CD4-positive, CD25-positive, alpha-beta regulatory T cell (primary cell): Measurements from ENCODE around the gene CAP2. TPM values are rescaled to one million over a fixed set of nuclear protein-coding genes. Genes with fewer than 3 reads are reported as not detected.

Experiments
- ATAC-seq, 2 donors: fragments of 150-1000 bp; cut with Tn5 transposase; one replicate each; pipeline ENCODE4 v1.10.0; 2021; ENCODE audit warnings: low read depth in 2 of 2, moderate number of reproducible peaks in 2 of 2, moderate library complexity in 1 of 2
- DNase-seq, 3 donors: peaks; one replicate each; pipeline versions ENCODE4 v3.0.0 to v3.0.0-alpha.2; 2012 to 2022; ENCODE audit warnings: mixed read lengths in 1 of 3
- H3K27ac ChIP-seq: one replicate; pipeline ENCODE4 v1.7.0; 2013; ENCODE audit warnings: mild to moderate bottlenecking, low read length; ENCODE audit not compliant: insufficient read depth, poor library complexity, severe bottlenecking
- H3K27me3 ChIP-seq: one replicate; pipeline ENCODE4 v1.7.0; 2013; ENCODE audit warnings: low read length; ENCODE audit not compliant: control insufficient read depth, insufficient read depth
- H3K36me3 ChIP-seq: one replicate; pipeline ENCODE4 v1.7.0; 2013; ENCODE audit warnings: mild to moderate bottlenecking, low read length, moderate library complexity; ENCODE audit not compliant: control insufficient read depth, insufficient read depth
- H3K4me1 ChIP-seq: 2 replicates; pipeline ENCODE4 v1.7.0; 2013; ENCODE audit warnings: mild to moderate bottlenecking, low read length; ENCODE audit not compliant: insufficient read depth, control insufficient read depth, poor library complexity, severe bottlenecking
- H3K4me3 ChIP-seq: one replicate; pipeline ENCODE4 v1.7.0; 2013; ENCODE audit warnings: low read depth, mild to moderate bottlenecking, low read length, moderate library complexity
- H3K9me3 ChIP-seq, 2 experiments: 1 replicate in 1 of 2; 2 replicates in 1 of 2; pipeline ENCODE4 v1.7.0; 2013; ENCODE audit warnings: low read length in 2 of 2, mild to moderate bottlenecking in 1 of 2, moderate library complexity in 1 of 2; ENCODE audit not compliant: control insufficient read depth in 2 of 2
- H3K27ac Mint-ChIP-seq, 3 donors: one replicate each; pipeline ENCODE4 v1.8.0; 2020 to 2022; ENCODE audit warnings: mild to moderate bottlenecking in 3 of 3, mixed read lengths in 3 of 3, moderate library complexity in 2 of 3
- H3K27me3 Mint-ChIP-seq: one replicate; pipeline ENCODE4 v1.8.0; 2022; ENCODE audit warnings: mild to moderate bottlenecking, mixed read lengths
- H3K36me3 Mint-ChIP-seq: one replicate; pipeline ENCODE4 v1.8.0; 2020; ENCODE audit warnings: mixed read lengths
- H3K4me1 Mint-ChIP-seq, 4 donors: one replicate each; pipeline ENCODE4 v1.8.0; 2020 to 2022; ENCODE audit warnings: mixed read lengths in 4 of 4, mild to moderate bottlenecking in 1 of 4
- H3K4me3 Mint-ChIP-seq, 4 donors: one replicate each; pipeline ENCODE4 v1.8.0; 2020 to 2022; ENCODE audit warnings: mild to moderate bottlenecking in 4 of 4, mixed read lengths in 4 of 4, moderate library complexity in 3 of 4
- H3K9me3 Mint-ChIP-seq, 7 donors: one replicate each; pipeline ENCODE4 v1.8.0; 2020 to 2022; ENCODE audit warnings: mixed read lengths in 7 of 7, mild to moderate bottlenecking in 3 of 7, moderate library complexity in 2 of 7
- polyA plus RNA-seq, 4 donors: library from polyadenylated mRNA; unstranded; fragments of 300-500 nt; fragmentation: Illumina TruSeq; gene quantifications; one replicate each; pipeline ENCODE4 v1.2.3, GENCODE V29; 2021
- total RNA-seq: library from RNA; stranded (reverse); gene quantifications from one replicate; pipeline ENCODE4 v1.2.3, GENCODE V29; 2022

CAP2 gene
- total and polyA plus RNA-seq, 5 donors from 2014 or later = not detected

DNA sequence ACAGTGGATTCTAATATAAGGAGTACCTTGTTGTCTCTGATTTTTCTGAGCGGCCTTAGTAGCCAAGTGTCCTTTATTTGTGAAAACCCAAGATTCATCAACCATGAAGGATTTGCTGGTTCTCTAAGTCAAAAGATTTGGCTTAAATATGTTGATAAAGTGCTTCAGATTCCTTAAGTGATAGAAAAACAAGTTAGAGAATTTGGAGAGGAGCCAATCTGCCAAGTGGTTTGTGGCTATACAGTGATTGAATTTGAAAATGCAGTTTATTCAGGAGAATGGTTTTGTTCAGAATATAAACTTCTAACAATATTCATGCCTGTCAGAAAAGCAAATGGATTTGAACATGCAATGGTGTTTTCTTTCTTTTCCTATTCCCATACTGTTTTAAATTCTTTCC, 54.8 kb downstream of the CAP2 start:
- H3K27ac Mint-ChIP-seq = no peak overlapping the region
- H3K4me3 ChIP-seq = no peak overlapping the region

DNA sequence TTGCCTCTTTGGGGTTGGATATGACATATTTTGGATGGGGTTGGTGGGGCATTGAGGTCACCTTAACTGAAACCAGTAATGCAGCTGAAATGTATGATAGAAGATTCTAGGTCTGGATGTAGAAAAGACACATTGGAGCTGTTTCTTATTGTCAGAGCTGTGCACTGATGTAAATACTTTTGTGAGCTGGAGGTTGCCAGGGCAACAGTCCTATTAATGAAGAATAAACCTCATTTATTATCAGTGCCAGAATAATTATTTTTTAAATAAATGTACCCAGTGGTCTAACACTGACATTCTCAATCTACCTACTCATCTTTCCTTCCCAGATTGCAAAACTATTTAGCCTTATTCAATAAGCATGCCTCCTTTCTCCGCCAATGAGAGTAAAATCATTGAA, 57.0 kb downstream of the CAP2 start:
- ATAC-seq = no peak
- no peaks in the 10 kb centered on the region for H3K4me1 ChIP-seq

More for the DNA sequence above, 54.8 kb downstream of the CAP2 start:
- DNase-seq (no peak), ATAC-seq (no peak)
- H3K27ac ChIP-seq = no peak overlapping the region
- Mint-ChIP-seq H3K36me3 (no peaks in the 10 kb centered on the region), H3K4me3 (no peak overlapping the region), H3K9me3 (peaks cover 0 to 2% (median 0%) of the 10 kb centered on the region in 7 donors), H3K4me1 (no peaks in the 10 kb centered on the region), H3K27me3 (peaks cover 10% of the 10 kb centered on the region)
- H3K27me3 ChIP-seq = no peaks in the 10 kb centered on the region
- H3K9me3 ChIP-seq = no peaks in the 10 kb centered on the region
- no peaks in the 10 kb centered on the region for H3K36me3 ChIP-seq
- no peaks in the 10 kb centered on the region for H3K4me1 ChIP-seq

DNA sequence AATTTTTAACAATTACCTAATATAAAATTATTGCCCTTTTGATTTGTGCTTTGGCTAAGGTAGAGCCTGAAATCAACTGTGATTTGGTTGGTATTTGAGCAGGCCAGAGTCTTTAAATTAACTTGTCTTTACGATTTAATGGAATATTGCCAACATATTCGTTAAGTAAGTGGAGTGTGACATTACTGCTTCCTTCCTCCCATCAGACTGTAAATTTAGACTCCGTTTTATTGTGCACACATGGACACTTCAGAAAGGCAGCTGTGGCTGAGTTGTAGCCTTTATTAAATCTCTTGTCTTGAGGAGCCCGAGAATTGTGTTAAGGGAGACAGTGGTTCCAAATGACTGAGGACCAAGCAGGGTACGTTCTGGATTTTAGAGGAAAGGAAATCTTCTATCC, 57.4 kb downstream of the CAP2 start:
- Mint-ChIP-seq H3K4me3 (no peak overlapping the region), H3K36me3 (no peaks in the 10 kb centered on the region), H3K4me1 (no peaks in the 10 kb centered on the region), H3K9me3 (peaks cover 0 to 4% (median 0%) of the 10 kb centered on the region in 7 donors), H3K27ac (no peak overlapping the region), H3K27me3 (peaks cover 16% of the 10 kb centered on the region)
- Histone ChIP-seq H3K9me3 (no peaks in the 10 kb centered on the region), H3K27ac (no peak overlapping the region), H3K27me3 (no peaks in the 10 kb centered on the region), H3K36me3 (no peaks in the 10 kb centered on the region), H3K4me3 (no peak overlapping the region), H3K4me1 (no peaks in the 10 kb centered on the region)
- DNase-seq (no peak), ATAC-seq (no peak)

More for the DNA sequence above, 57.0 kb downstream of the CAP2 start:
- H3K27me3 ChIP-seq = no peaks in the 10 kb centered on the region
- H3K27me3 Mint-ChIP-seq = peaks cover 13% of the 10 kb centered on the region
- H3K27ac ChIP-seq = no peak overlapping the region
- H3K4me3 Mint-ChIP-seq = no peak overlapping the region
- no peaks in the 10 kb centered on the region for H3K36me3 Mint-ChIP-seq
- no peaks in the 10 kb centered on the region for H3K9me3 ChIP-seq
- no peak for DNase-seq
- H3K4me3 ChIP-seq = no peak overlapping the region
- H3K9me3 Mint-ChIP-seq = peaks cover 0 to 4% (median 0%) of the 10 kb centered on the region in 7 donors
- H3K36me3 ChIP-seq = no peaks in the 10 kb centered on the region
- H3K4me1 Mint-ChIP-seq = no peaks in the 10 kb centered on the region
- no peak overlapping the region for H3K27ac Mint-ChIP-seq

DNA sequence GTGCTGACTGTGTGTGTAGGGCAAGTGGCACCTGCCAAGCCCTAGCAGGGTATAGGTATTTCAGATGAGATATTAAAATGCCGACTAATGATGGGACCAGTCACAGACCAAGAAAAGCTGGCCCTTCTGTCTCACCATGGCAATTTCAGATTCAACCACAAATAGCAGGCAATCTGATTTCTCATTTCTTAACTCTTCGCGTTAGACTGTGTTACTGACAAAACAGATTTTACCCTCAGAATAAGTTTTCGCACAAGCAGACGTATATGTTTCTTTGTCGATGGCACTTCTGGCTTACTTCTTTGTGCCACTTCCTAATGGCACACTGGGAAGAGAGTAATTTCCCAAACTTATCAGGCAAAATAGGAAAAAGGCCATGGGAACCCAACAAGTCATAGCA, 58.7 kb downstream of the CAP2 start:
- Mint-ChIP-seq H3K4me1 (no peaks in the 10 kb centered on the region), H3K27ac (no peak overlapping the region), H3K27me3 (peaks cover 24% of the 10 kb centered on the region), H3K9me3 (peaks cover 0 to 4% (median 0%) of the 10 kb centered on the region in 7 donors), H3K4me3 (no peak overlapping the region), H3K36me3 (no peaks in the 10 kb centered on the region)
- no peak for DNase-seq
- Histone ChIP-seq H3K9me3 (no peaks in the 10 kb centered on the region), H3K4me3 (no peak overlapping the region), H3K36me3 (no peaks in the 10 kb centered on the region), H3K27ac (no peak overlapping the region), H3K27me3 (no peaks in the 10 kb centered on the region), H3K4me1 (no peaks in the 10 kb centered on the region)
- no peak for ATAC-seq

DNA sequence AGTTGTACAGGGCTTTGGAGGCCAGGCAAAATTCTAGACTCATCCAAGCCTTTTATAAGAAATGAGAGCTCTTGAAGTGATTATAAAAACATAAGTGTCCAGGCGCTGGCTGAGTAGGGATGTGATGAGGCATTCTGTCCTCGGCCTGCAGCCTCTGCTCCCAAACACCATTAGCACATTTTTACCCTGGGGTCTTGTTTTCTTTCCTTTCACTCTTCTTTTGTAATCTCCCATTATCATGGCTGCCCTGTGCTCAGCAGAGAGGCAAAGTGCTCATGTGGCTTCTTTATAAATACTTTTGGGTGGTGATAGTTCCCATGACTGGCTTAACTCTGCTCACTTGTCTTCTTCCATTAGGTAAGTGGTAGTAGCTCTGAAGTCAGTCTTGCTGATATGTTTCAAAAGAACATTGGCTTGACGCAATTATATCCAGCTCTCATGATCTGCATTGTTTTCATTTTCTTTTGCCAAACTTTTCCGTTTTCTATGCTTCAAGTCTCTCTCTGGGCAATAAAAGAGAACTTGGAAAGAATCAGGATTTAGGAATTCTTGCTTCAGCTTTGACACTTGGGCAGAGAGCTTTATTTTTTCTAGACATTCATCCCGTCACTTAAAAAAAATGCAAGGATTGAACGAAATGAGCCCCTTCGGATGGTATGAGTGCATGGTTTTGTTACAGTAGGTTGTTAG, 61.1 kb downstream of the CAP2 start:
- Mint-ChIP-seq H3K4me3 (no peak overlapping the region), H3K36me3 (no peaks in the 10 kb centered on the region), H3K4me1 (no peaks in the 10 kb centered on the region), H3K9me3 (peaks cover 0 to 4% (median 0%) of the 10 kb centered on the region in 7 donors), H3K27me3 (peaks cover 40% of the 10 kb centered on the region), H3K27ac (no peak overlapping the region)
- no peak overlapping the region for H3K4me3 ChIP-seq
- no peak overlapping the region for H3K27ac ChIP-seq
- no peaks in the 10 kb centered on the region for H3K27me3 ChIP-seq
- no peaks in the 10 kb centered on the region for H3K4me1 ChIP-seq
- DNase-seq (no peak), ATAC-seq (no peak)
- no peaks in the 10 kb centered on the region for H3K9me3 ChIP-seq
- H3K36me3 ChIP-seq = no peaks in the 10 kb centered on the region

DNA sequence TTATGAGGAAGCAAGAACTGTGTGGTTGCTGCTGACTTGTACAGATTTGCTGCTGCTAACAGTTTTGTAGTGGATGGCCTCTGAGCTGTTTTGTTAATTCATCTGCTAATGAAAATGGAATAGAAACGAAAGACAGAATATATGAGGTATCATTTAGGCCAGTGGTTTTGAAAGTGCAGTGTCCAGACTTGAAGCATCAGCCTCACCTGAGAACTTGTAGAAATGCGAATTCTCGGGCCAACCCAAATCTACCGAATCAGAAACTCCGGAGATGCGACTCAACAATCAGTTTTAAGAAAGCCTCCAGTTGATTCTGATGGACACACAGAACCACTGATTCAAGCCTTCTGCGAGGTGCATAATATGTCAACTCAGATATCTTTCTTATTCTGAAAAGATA, 62.5 kb downstream of the CAP2 start:
- no peaks in the 10 kb centered on the region for H3K4me1 Mint-ChIP-seq
- Histone ChIP-seq H3K36me3 (no peaks in the 10 kb centered on the region), H3K9me3 (no peaks in the 10 kb centered on the region), H3K4me3 (no peak overlapping the region), H3K27me3 (no peaks in the 10 kb centered on the region), H3K4me1 (no peaks in the 10 kb centered on the region), H3K27ac (no peak overlapping the region)
- H3K27ac Mint-ChIP-seq = no peak overlapping the region
- H3K4me3 Mint-ChIP-seq = no peak overlapping the region
- DNase-seq = no peak
- H3K27me3 Mint-ChIP-seq = peaks cover 48% of the 10 kb centered on the region
- H3K9me3 Mint-ChIP-seq = peaks cover 0 to 4% (median 0%) of the 10 kb centered on the region in 7 donors
- ATAC-seq = no peak
- H3K36me3 Mint-ChIP-seq = no peaks in the 10 kb centered on the region

DNA sequence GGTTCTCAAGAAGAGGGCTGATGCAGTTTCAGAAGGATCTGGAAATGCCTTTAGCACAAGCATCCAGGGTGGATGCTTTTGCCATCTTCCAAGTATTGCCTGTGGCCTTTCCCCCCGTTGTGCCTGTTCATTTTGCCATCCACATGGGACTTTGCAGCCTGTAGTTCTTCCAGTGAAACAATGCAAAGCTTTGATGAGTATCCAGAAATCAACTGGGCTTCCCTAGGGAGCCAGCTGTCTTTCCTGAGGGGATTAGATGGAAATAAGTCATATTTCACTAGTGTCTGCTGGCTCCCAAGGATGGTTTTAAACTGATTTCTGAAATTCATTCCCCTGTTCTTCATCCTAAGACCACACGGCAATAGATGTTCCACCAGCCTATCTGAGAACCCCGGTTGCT, 63.3 kb downstream of the CAP2 start:
- Histone ChIP-seq H3K4me1 (no peaks in the 10 kb centered on the region), H3K9me3 (no peaks in the 10 kb centered on the region), H3K4me3 (no peak overlapping the region), H3K27me3 (no peaks in the 10 kb centered on the region), H3K36me3 (no peaks in the 10 kb centered on the region), H3K27ac (no peak overlapping the region)
- Mint-ChIP-seq H3K4me3 (no peak overlapping the region), H3K27ac (no peak overlapping the region), H3K4me1 (no peaks in the 10 kb centered on the region), H3K27me3 (peaks cover 48% of the 10 kb centered on the region), H3K36me3 (no peaks in the 10 kb centered on the region), H3K9me3 (peaks cover 0 to 4% (median 0%) of the 10 kb centered on the region in 7 donors)
- DNase-seq (no peak), ATAC-seq (no peak)

DNA sequence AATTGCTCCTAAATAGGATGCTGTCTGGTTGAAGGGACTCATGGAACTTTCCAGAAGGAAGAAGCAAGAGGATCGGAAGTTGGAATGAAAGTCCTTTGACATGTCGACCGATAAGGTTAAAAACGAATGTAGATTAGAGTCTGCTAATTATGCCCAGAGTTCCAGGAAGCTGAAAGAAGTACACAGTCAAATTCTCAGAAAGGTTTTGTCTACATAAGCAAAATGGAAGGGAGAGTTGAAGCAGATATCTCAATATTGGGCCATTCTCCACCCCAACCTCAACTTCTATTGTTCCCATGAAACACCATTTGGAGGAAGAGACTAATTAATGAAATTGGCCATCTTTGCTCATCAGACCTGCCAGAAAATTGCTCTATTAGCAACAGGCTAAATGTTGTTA, 64.0 kb downstream of the CAP2 start:
- no peaks in the 10 kb centered on the region for H3K36me3 Mint-ChIP-seq
- ATAC-seq = no peak
- H3K4me1 Mint-ChIP-seq = no peaks in the 10 kb centered on the region
- H3K9me3 ChIP-seq = no peaks in the 10 kb centered on the region
- no peak overlapping the region for H3K4me3 ChIP-seq
- H3K4me1 ChIP-seq = no peaks in the 10 kb centered on the region
- no peaks in the 10 kb centered on the region for H3K36me3 ChIP-seq
- peak in 1 of 3 donors; percentile 6 for DNase-seq
- peaks cover 0 to 4% (median 0%) of the 10 kb centered on the region in 7 donors for H3K9me3 Mint-ChIP-seq
- peaks cover 46% of the 10 kb centered on the region for H3K27me3 Mint-ChIP-seq
- H3K27ac Mint-ChIP-seq = no peak overlapping the region
- no peak overlapping the region for H3K4me3 Mint-ChIP-seq
- no peaks in the 10 kb centered on the region for H3K27me3 ChIP-seq
- no peak overlapping the region for H3K27ac ChIP-seq
